A549 (cell line): ENCODE results near the gene MYEOV. TPM values are rescaled to one million over a fixed set of nuclear protein-coding genes. Genes with fewer than 3 reads are reported as not detected.

Source experiments
- ATAC-seq, 2 experiments: fragments of 200-7000 bp in 1 of 2; fragments of >200 bp in 1 of 2; cut with Nextera tagmentation in 1 of 2; cut with Tn5 transposase in 1 of 2; 3 replicates each; pipeline versions ENCODE4 v1.8.0 to v1.9.1; 2018 to 2020; ENCODE audit warnings: mild to moderate bottlenecking in 1 of 2, moderate library complexity in 1 of 2
- CTCF ChIA-PET: fragments of 300-600 bp; sonication (Branson Sonifier 250); formaldehyde crosslinking; extraction: SDS; loops from one replicate; lab custom pipeline; 2021; ENCODE audit warnings: antibody characterized with exemption, inconsistent platforms; lab: Yijun Ruan, JAX
- POLR2A ChIA-PET: fragments of 350-600 bp; formaldehyde crosslinking; extraction: SDS; loops from one replicate; lab custom pipeline; 2021; ENCODE audit warnings: antibody characterized with exemption, inconsistent platforms; lab: Yijun Ruan, JAX
- DNase-seq, 2 experiments: peaks; one replicate each; pipeline versions ENCODE4 v3.0.0 to v3.0.0-alpha.2; 2011 to 2016; ENCODE audit warnings: low read depth in 1 of 2, low spot score in 1 of 2
- FAIRE-seq: peaks from 2 replicates; lab custom pipeline; 2011; peaks lifted over from hg19 to GRCh38; lab: Jason Lieb, UNC
- H3K27ac ChIP-seq, 2 experiments: fragments of >200 bp; sonication (Bioruptor Twin); formaldehyde crosslinking; 3 replicates each; pipeline ENCODE4 v1.5.1; 2016 to 2017
- H3K4me1 ChIP-seq: fragments of >200 bp; sonication (Bioruptor Twin); formaldehyde crosslinking; 3 replicates; pipeline ENCODE4 v1.6.1; 2016
- H3K4me2 ChIP-seq: fragments of >200 bp; sonication (Bioruptor Twin); formaldehyde crosslinking; 3 replicates; pipeline ENCODE4 v1.6.1; 2016
- H3K4me3 ChIP-seq: fragments of >200 bp; sonication (Bioruptor Twin); formaldehyde crosslinking; 3 replicates; pipeline ENCODE4 v1.5.1; 2016
- H3K9me3 ChIP-seq: fragments of >200 bp; sonication (Bioruptor Twin); formaldehyde crosslinking; 3 replicates; pipeline ENCODE4 v1.6.1; 2016
- ATOH8 ChIP-seq: fragments of 250-450 bp; sonication (Bioruptor Pico); IDR thresholded peaks from 2 replicates; pipeline ENCODE4 v1.5.0; 2020; ENCODE audit warnings: low read depth, mild to moderate bottlenecking, moderate library complexity
- CBX2 ChIP-seq: fragments of 200-600 bp; sonication (generic); IDR thresholded peaks from 2 replicates; pipeline ENCODE4 v1.6.1; 2016; ENCODE audit warnings: low read depth, mild to moderate bottlenecking, borderline replicate concordance
- CBX8 ChIP-seq: fragments of 200-600 bp; sonication (generic); IDR thresholded peaks from 2 replicates; pipeline ENCODE4 v1.6.1; 2016
- CEBPB ChIP-seq, 2 experiments: fragments of >200 bp in 1 of 2; sonication (Bioruptor Twin) in 1 of 2; formaldehyde crosslinking in 1 of 2; IDR thresholded peaks; 2 replicates each; pipeline ENCODE4 v1.6.1; 2012 to 2016
- CHD2 ChIP-seq: fragments of 150-350 bp; IDR thresholded peaks from 2 replicates; pipeline ENCODE4 v1.6.1; 2014; ENCODE audit warnings: low read length; ENCODE audit not compliant: partially characterized antibody
- CHD4 ChIP-seq: fragments of 200-600 bp; sonication (generic); IDR thresholded peaks from 2 replicates; pipeline ENCODE4 v1.6.1; 2016; ENCODE audit warnings: antibody characterized with exemption, mild to moderate bottlenecking, borderline replicate concordance
- EHMT2 ChIP-seq: fragments of 200-600 bp; sonication (generic); IDR thresholded peaks from 2 replicates; pipeline ENCODE4 v1.6.1; 2016; ENCODE audit warnings: antibody characterized with exemption, low read depth, mild to moderate bottlenecking, moderate library complexity
- FOSL2 ChIP-seq, 2 experiments: fragments of 450-650 bp in 1 of 2; fragments of >200 bp in 1 of 2; sonication (Bioruptor Twin) in 1 of 2; formaldehyde crosslinking; IDR thresholded peaks; 2 replicates each; pipeline versions ENCODE4 v1.5.0 to v1.6.1; 2016 to 2020; ENCODE audit warnings: mild to moderate bottlenecking in 1 of 2, moderate library complexity in 1 of 2
- HDAC2 ChIP-seq: fragments of 200-600 bp; sonication (generic); IDR thresholded peaks from 2 replicates; pipeline ENCODE4 v1.6.1; 2016
- HES2 ChIP-seq: fragments of >200 bp; sonication (Bioruptor Twin); formaldehyde crosslinking; IDR thresholded peaks from 2 replicates; pipeline ENCODE4 v1.6.1; 2016
- HOXA7 ChIP-seq: fragments of 250-450 bp; sonication (Bioruptor Pico); IDR thresholded peaks from 2 replicates; pipeline ENCODE4 v1.5.0; 2020; ENCODE audit warnings: mild to moderate bottlenecking, moderate library complexity
- HOXB13 ChIP-seq: fragments of 250-450 bp; sonication (Bioruptor Pico); IDR thresholded peaks from 2 replicates; pipeline ENCODE4 v1.5.0; 2020; ENCODE audit warnings: low read depth, mild to moderate bottlenecking, moderate library complexity
- HOXB5 ChIP-seq: fragments of 250-450 bp; sonication (Bioruptor Pico); IDR thresholded peaks from 2 replicates; pipeline ENCODE4 v1.5.0; 2020; ENCODE audit warnings: mild to moderate bottlenecking, moderate library complexity
- JUN ChIP-seq, 2 experiments: fragments of >200 bp; sonication (Bioruptor Twin); formaldehyde crosslinking; IDR thresholded peaks; 2 replicates in 1 of 2; 3 replicates in 1 of 2; pipeline ENCODE4 v1.6.1; 2016 to 2017
- JUNB ChIP-seq: fragments of >200 bp; sonication (Bioruptor Twin); formaldehyde crosslinking; IDR thresholded peaks from 2 replicates; pipeline ENCODE4 v1.6.1; 2016
- KDM5A ChIP-seq: fragments of 200-600 bp; sonication (generic); IDR thresholded peaks from 2 replicates; pipeline ENCODE4 v1.6.1; 2016; ENCODE audit warnings: antibody characterized with exemption, mild to moderate bottlenecking
- MAFK ChIP-seq: fragments of 450-650 bp; IDR thresholded peaks from 2 replicates; pipeline ENCODE4 v1.6.1; 2014; ENCODE audit not compliant: partially characterized antibody
- MYC ChIP-seq: IDR thresholded peaks from 2 replicates; pipeline ENCODE4 v1.6.1; 2012; ENCODE audit warnings: mild to moderate bottlenecking, inconsistent platforms, low read length, improper control_type of control experiment, borderline replicate concordance
- NR3C1 ChIP-seq: fragments of >200 bp; sonication (Bioruptor Twin); formaldehyde crosslinking; IDR thresholded peaks from 3 replicates; pipeline ENCODE4 v1.6.1; 2017
- PBX3 ChIP-seq: IDR thresholded peaks from 2 replicates; pipeline ENCODE4 v1.6.1; 2012
- RAD21 ChIP-seq, 2 experiments: fragments of >200 bp in 1 of 2; sonication (Bioruptor Twin) in 1 of 2; formaldehyde crosslinking in 1 of 2; IDR thresholded peaks in 1 of 2; conservative IDR thresholded peaks in 1 of 2; 2 replicates in 1 of 2; 3 replicates in 1 of 2; pipeline ENCODE4 v1.6.1; 2012 to 2018; ENCODE audit warnings: inconsistent platforms in 1 of 2
- RARB ChIP-seq: fragments of 250-450 bp; sonication (Bioruptor Pico); IDR thresholded peaks from 2 replicates; pipeline ENCODE4 v1.8.0; 2021; ENCODE audit warnings: mild to moderate bottlenecking, moderate library complexity
- RFX5 ChIP-seq: fragments of 450-650 bp; IDR thresholded peaks from 2 replicates; pipeline ENCODE4 v1.7.1; 2014; ENCODE audit warnings: antibody characterized with exemption, mild to moderate bottlenecking, moderate library complexity
- RNF2 ChIP-seq: fragments of 200-600 bp; sonication (generic); IDR thresholded peaks from 2 replicates; pipeline ENCODE4 v1.6.1; 2016; ENCODE audit warnings: low read depth, mild to moderate bottlenecking, antibody characterized with exemption, moderate library complexity, borderline replicate concordance
- SMC3 ChIP-seq: fragments of >200 bp; sonication (Bioruptor Twin); formaldehyde crosslinking; IDR thresholded peaks from 3 replicates; pipeline ENCODE4 v1.6.1; 2018; ENCODE audit warnings: inconsistent platforms
- ZC3H11A ChIP-seq: fragments of 450-650 bp; IDR thresholded peaks from 2 replicates; pipeline ENCODE4 v1.6.1; 2014; ENCODE audit warnings: antibody characterized with exemption, mild to moderate bottlenecking
- ZFP36 ChIP-seq: fragments of 450-650 bp; IDR thresholded peaks from 2 replicates; pipeline ENCODE4 v1.6.1; 2014; ENCODE audit warnings: borderline replicate concordance; ENCODE audit not compliant: partially characterized antibody
- WGBS: methylation state at CpG from one replicate; pipeline ENCODE4 v1.1.6; 2017; ENCODE audit errors: missing lambda C conversion rate; 5-methylcytosine and 5-hydroxymethylcytosine counted together
- polyA plus RNA-seq, 4 experiments: library from polyadenylated mRNA; depleted of rRNA in 3 of 4; stranded (reverse); fragments of >200 nt; fragmentation: RNase III in 1 of 4; extraction: RNeasy Plus Mini Kit Qiagen cat#74134 plus additional on column Dnase treatment in 1 of 4; gene quantifications; 2 replicates in 3 of 4; 3 replicates in 1 of 4; pipeline ENCODE4 v1.2.3, GENCODE V29; 2011 to 2017

The MYEOV gene
- polyA plus RNA-seq, 2 of the 4 experiments (the other 2 are of a cell fraction), result 92.3 to 102 TPM

GRCh38 chr11:69272831-69273485, 21.0 kb upstream of the MYEOV start:
- Histone ChIP-seq H3K4me1 (peaks cover 14% of the 10 kb centered on the region), H3K27ac (no peak overlapping the region)
- no peak for FAIRE-seq
- ChIA-PET POLR2A (no interaction called here), CTCF (interaction anchor here (1.5 to 1.9 kb wide), 3 partner anchors 24 to 371 kb away, joined by 3 to 6 read pairs (median 4); no protein-coding TSS in a partner anchor)
- DNase-seq, result no peak
- TF ChIP-seq CHD4 (no peak), CBX8 (no peak), ZFP36 (no peak), RAD21 (conservative IDR thresholded peaks at IDR 0.05 in 1 of 2, IDR thresholded peaks at IDR 0.05 in 1 of 2) (no peak), SMC3 (no peak), JUNB (no peak), NR3C1 (no peak), RNF2 (no peak), MAFK (no peak), HOXB13 (no peak), JUN (IDR thresholded peaks at IDR 0.05) (no peak), HOXA7 (CRISPR knock-in tag) (no peak), RARB (CRISPR knock-in tag) (no peak), CBX2 (no peak), CEBPB (IDR thresholded peaks at IDR 0.05) (no peak), KDM5A (no peak)
- TF ChIP-seq, all 56 proteins: peak for 0
- H3K4me2 ChIP-seq, result no peak overlapping the region
- no peak for ATAC-seq
- no peak overlapping the region for H3K4me3 ChIP-seq
- 78% methylated on average over 16 of the region's 18 CpGs for WGBS
- no peaks in the 10 kb centered on the region for H3K9me3 ChIP-seq

GRCh38 chr11:69273571-69273970, 20.4 kb upstream of the MYEOV start:
- DNase-seq (no peak), ATAC-seq (no peak), FAIRE-seq (no peak)
- peaks cover 21% of the 10 kb centered on the region for H3K4me1 ChIP-seq
- 92% methylated on average over 6 of the region's 6 CpGs for WGBS
- no peaks in the 10 kb centered on the region for H3K9me3 ChIP-seq
- H3K4me3 ChIP-seq, result no peak overlapping the region
- TF ChIP-seq EHMT2 (no peak), HOXB5 (no peak), MYC (no peak), HDAC2 (no peak), CBX8 (no peak), PBX3 (no peak), HES2 (no peak), HOXB13 (no peak), ZC3H11A (no peak), CHD2 (no peak), KDM5A (no peak), ZFP36 (no peak), CEBPB (IDR thresholded peaks at IDR 0.05) (no peak), ATOH8 (CRISPR knock-in tag) (no peak), FOSL2 (IDR thresholded peaks at IDR 0.05) (no peak), FOSL2 (CRISPR knock-in tag; IDR thresholded peaks at IDR 0.05) (no peak), RFX5 (no peak), CHD4 (no peak)
- no peak overlapping the region for H3K4me2 ChIP-seq
- ChIA-PET CTCF (interaction anchor here (0.9 to 1.9 kb wide), 8 partner anchors 10 to 397 kb away, joined by 3 to 7 read pairs (median 4); partner anchors contain the start of gene MYEOV), POLR2A (no interaction called here)
- H3K27ac ChIP-seq, result peak overlapping the region in 1 of 2 experiments; percentile 29; a peak in 1 of 6 replicates
